Activated B cell treated with CpG ODN at 0.5 μM for 24 hours (primary cell): Measurements from ENCODE around the gene APOA4. TPM values are rescaled to one million over a fixed set of nuclear protein-coding genes. Genes with fewer than 3 reads are reported as not detected.

Source experiments
- ATAC-seq: fragments of 200-7000 bp; cut with Tn5 transposase; one replicate; pipeline ENCODE4 v1.10.0; 2021; ENCODE audit warnings: low read depth, mild to moderate bottlenecking, moderate library complexity
- CTCF ChIA-PET: fragments of 350-600 bp; sonication (Branson Sonifier 250); formaldehyde crosslinking; loops from one replicate; lab custom pipeline; 2021; ENCODE audit warnings: antibody characterized with exemption; lab: Charles Lee
- POLR2A ChIA-PET: fragments of 350-600 bp; sonication (Branson Sonifier 250); formaldehyde crosslinking; loops from one replicate; lab custom pipeline; 2021; ENCODE audit warnings: antibody characterized with exemption; lab: Charles Lee
- DNase-seq: peaks from one replicate; pipeline ENCODE4 v3.0.0; 2022
- H3K27ac Mint-ChIP-seq: one replicate; pipeline ENCODE4 v1.8.0; 2020; ENCODE audit warnings: mixed read lengths
- H3K27me3 Mint-ChIP-seq: one replicate; pipeline ENCODE4 v1.8.0; 2021; ENCODE audit warnings: mixed read lengths
- H3K36me3 Mint-ChIP-seq: one replicate; pipeline ENCODE4 v1.8.0; 2021; ENCODE audit warnings: low read depth, mixed read lengths
- H3K4me1 Mint-ChIP-seq: one replicate; pipeline ENCODE4 v1.8.0; 2021; ENCODE audit warnings: mixed read lengths
- H3K4me3 Mint-ChIP-seq: one replicate; pipeline ENCODE4 v1.8.0; 2020; ENCODE audit warnings: mild to moderate bottlenecking, mixed read lengths
- H3K9me3 Mint-ChIP-seq: one replicate; pipeline ENCODE4 v1.8.0; 2020; ENCODE audit warnings: mixed read lengths
- intact Hi-C: fragments of 100-400 bp; cut with micrococcal nuclease; formaldehyde crosslinking; loops from one replicate; pipeline ENCODE4 v1.15.1; 2024
- total RNA-seq: library from RNA; stranded (reverse); gene quantifications from 2 replicates; pipeline ENCODE4 v1.2.3, GENCODE V29; 2022
- TF ChIP-seq, protein P1 (sequence below): fragments of 200-600 bp; IDR thresholded peaks from one replicate; pipeline ENCODE4 v1.8.0; 2022; ENCODE audit warnings: antibody characterized with exemption, mild to moderate bottlenecking

Gene APOA4
- total RNA-seq, 1 donor from 2014 or later, result not detected

DNA sequence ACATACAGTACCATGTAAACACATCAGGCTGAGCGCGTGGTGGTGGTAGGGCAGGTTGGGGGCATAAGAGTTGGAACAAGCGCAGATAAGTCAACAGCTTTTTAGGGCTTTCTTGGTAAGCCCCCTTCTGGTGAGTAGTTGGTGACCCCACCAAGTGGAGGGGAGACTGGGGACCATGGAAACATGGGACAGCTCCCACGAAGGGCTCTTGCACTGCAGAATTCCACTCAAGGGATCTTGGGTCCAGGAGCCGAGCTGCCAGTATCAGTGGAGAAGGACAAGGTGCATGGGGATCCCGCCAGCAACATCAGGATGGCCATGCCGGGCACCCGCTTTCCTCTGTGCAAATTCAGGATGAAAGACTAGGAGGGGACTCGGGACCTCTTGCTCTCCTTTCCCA is 20.6 kb upstream of the APOA4 start:
- CTCF ChIA-PET, result no interaction called here
- POLR2A ChIA-PET, result no interaction called here

DNA sequence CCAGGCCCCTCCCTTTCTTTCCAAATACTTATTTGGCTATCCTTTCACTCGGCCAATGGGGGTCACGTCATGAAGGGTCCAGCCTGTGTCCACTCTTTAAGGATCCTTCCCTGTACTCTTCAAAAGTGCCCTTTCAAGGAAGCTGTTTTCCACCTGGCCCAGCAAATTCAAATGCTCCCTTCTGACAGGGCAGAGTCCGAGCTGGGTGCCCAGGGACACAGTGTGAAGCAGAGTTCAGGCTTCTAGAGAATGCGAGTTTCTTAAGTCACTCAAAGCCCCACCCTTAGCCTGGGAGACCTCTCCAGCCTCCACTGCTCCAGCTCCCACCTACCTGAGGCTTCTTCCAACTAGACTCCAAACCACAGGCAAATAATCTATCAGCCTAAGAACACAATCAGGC is 19.8 kb upstream of the APOA4 start:
- Mint-ChIP-seq H3K36me3 (peaks cover 44% of the 10 kb centered on the region), H3K4me3 (no peak overlapping the region), H3K27me3 (no peaks in the 10 kb centered on the region), H3K4me1 (no peaks in the 10 kb centered on the region), H3K27ac (no peak overlapping the region), H3K9me3 (no peaks in the 10 kb centered on the region)
- TF ChIP-seq, protein P1, sequence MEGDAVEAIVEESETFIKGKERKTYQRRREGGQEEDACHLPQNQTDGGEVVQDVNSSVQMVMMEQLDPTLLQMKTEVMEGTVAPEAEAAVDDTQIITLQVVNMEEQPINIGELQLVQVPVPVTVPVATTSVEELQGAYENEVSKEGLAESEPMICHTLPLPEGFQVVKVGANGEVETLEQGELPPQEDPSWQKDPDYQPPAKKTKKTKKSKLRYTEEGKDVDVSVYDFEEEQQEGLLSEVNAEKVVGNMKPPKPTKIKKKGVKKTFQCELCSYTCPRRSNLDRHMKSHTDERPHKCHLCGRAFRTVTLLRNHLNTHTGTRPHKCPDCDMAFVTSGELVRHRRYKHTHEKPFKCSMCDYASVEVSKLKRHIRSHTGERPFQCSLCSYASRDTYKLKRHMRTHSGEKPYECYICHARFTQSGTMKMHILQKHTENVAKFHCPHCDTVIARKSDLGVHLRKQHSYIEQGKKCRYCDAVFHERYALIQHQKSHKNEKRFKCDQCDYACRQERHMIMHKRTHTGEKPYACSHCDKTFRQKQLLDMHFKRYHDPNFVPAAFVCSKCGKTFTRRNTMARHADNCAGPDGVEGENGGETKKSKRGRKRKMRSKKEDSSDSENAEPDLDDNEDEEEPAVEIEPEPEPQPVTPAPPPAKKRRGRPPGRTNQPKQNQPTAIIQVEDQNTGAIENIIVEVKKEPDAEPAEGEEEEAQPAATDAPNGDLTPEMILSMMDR, result no peak
- POLR2A ChIA-PET, result no interaction called here
- CTCF ChIA-PET, result no interaction called here
- DNase-seq, result no peak
- ATAC-seq, result no peak
- intact Hi-C loops, result no loop called here

More for the DNA sequence above, 20.6 kb upstream of the APOA4 start:
- DNase-seq (no peak), ATAC-seq (no peak)
- TF ChIP-seq, protein P1, result no peak
- Mint-ChIP-seq H3K27ac (no peak overlapping the region), H3K36me3 (peaks cover 49% of the 10 kb centered on the region), H3K4me1 (no peaks in the 10 kb centered on the region), H3K27me3 (no peaks in the 10 kb centered on the region), H3K9me3 (no peaks in the 10 kb centered on the region), H3K4me3 (no peak overlapping the region)
- intact Hi-C loops, result no loop called here

DNA sequence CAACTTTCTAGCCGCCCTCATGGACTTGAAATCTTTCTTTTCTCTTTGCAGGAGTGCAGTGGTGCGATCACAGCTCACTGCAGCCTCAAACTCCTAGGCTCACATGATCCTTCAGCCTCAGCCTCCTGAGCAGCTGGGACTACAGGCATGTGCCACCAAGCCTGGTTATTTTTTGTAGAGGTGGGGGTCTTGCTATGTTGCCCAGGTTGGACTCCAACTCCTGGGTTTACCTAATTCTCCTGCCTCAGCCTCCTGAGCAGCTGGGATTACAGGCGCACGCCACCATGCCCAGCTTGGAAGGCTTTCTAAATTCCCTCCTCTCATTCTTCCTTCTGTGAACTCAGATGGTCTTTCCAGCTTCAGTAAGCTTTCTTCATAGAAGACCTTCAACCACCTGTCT is 19.0 kb upstream of the APOA4 start:
- ATAC-seq (no peak), DNase-seq (no peak)
- Mint-ChIP-seq H3K27ac (no peak overlapping the region), H3K9me3 (no peaks in the 10 kb centered on the region), H3K4me1 (no peaks in the 10 kb centered on the region), H3K4me3 (no peak overlapping the region), H3K36me3 (peaks cover 36% of the 10 kb centered on the region), H3K27me3 (no peaks in the 10 kb centered on the region)
- ChIA-PET POLR2A (interaction anchor here (0.6 kb wide), 1 partner anchor 258 kb away, joined by 3 read pairs; no protein-coding TSS in a partner anchor), CTCF (no interaction called here)
- intact Hi-C loops, result no loop called here
- TF ChIP-seq, protein P1, result no peak

DNA sequence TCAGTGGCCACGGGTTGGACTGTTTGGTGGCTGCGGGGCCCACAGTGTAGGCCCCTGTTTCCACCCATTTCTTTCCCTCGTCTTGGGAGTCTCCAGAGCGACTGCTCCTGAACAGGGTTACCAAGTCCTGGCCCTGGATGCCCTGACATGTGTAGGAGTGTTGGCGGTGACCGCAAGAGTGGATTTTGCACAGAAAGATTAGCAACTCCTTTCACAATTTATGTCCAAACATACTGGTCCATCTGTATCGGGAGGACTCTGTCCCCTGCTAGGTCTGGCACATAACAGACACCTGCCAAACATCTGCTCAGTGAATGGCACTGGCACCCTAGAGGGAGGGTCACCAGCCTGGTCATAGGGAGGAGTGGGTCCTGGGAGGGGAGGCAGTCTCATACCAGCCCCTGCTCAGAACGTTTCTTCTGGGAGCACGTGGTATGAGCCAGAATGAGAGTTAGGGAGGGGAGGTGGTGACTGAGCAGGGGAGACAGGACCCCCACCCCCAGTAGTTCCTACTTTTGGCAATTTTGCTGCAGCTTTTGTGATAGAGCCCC is 17.7 kb upstream of the APOA4 start:
- peaks cover 23% of the 10 kb centered on the region for H3K36me3 Mint-ChIP-seq
- peaks cover 4% of the 10 kb centered on the region for H3K4me1 Mint-ChIP-seq
- TF ChIP-seq, protein P1, result no peak
- ChIA-PET POLR2A (no interaction called here), CTCF (no interaction called here)
- no peaks in the 10 kb centered on the region for H3K27me3 Mint-ChIP-seq
- H3K9me3 Mint-ChIP-seq, result no peaks in the 10 kb centered on the region
- H3K27ac Mint-ChIP-seq, result no peak overlapping the region
- intact Hi-C loops, result no loop called here
- no peak overlapping the region for H3K4me3 Mint-ChIP-seq
- no peak for DNase-seq
- ATAC-seq, result no peak

DNA sequence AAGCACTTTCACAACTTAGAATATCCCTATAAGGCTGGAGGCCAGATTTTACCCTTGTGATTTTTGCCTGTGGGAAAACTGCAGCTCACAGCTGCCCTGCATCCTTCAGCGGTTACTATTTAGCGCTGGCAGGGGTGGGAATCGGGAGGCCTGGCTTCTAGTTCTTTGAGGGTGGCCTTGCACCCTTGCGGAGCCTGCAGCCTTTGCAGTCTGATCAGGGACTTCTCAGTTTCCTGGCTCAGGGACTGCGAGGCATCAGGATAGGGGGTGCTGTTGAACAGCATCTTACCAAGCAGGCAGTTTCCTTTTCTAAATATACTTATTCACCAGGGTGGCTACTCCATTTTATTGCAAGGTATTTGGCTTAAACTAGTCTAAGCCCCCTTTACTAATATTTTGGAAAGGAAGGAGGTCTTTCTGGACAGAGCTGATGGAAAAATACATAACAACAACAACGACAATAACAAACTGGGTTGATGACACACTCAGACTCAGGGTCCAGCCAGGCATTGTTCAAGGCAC is 17.2 kb upstream of the APOA4 start:
- Mint-ChIP-seq H3K9me3 (no peaks in the 10 kb centered on the region), H3K27me3 (no peaks in the 10 kb centered on the region), H3K4me3 (no peak overlapping the region), H3K4me1 (peaks cover 9% of the 10 kb centered on the region), H3K27ac (no peak overlapping the region), H3K36me3 (peaks cover 19% of the 10 kb centered on the region)
- CTCF ChIA-PET, result no interaction called here
- POLR2A ChIA-PET, result no interaction called here
- TF ChIP-seq, protein P1, result no peak
- intact Hi-C loops, result no loop called here
- DNase-seq (no peak), ATAC-seq (no peak)
